Gastrocnemius medialis (tissue), 4 donors: Measurements from ENCODE around the gene WDR82.

ENCODE experiments used
- POLR2A ChIP-seq, 2 donors: fragments of 450-650 bp; IDR thresholded peaks; one replicate each; pipeline ENCODE4 v1.6.1; 2017; ENCODE audit warnings: antibody characterized with exemption in 2 of 2, mild to moderate bottlenecking in 2 of 2, moderate library complexity in 2 of 2
- TF ChIP-seq, protein P1 (sequence below), 5 experiments: fragments of 450-650 bp in 3 of 5; fragments of 200-600 bp in 2 of 5; sonication (generic) in 2 of 5; IDR thresholded peaks in 4 of 5; conservative IDR thresholded peaks in 1 of 5; 1 replicate in 4 of 5; 2 replicates in 1 of 5; pipeline ENCODE4 v1.5.1; 2016 to 2019; ENCODE audit warnings: antibody characterized with exemption in 5 of 5, mild to moderate bottlenecking in 3 of 5, moderate library complexity in 3 of 5

DNA sequence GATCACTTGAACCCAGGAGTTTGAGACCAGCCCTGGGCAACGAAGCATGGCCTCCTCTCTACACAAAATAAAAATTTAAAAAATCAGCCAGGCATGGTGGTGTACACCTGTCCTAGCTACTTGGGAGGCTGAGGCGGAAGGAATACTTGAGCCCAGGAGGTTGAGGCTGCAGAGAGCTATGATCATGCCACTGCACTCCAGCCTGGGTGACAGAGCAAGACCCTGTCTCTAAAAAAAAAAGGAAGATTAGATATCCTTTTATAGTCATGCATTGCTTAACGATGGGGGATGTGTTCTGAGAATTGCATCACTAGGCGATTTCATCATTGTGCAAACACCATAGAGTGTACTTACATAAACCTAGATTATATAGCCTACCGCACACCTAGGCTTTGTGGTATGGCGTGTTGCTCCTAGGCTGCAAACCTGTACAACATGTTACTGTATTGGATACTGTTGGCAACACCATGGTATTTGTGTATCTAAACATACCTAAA lies 67.9 kb downstream of the WDR82 start:
- TF ChIP-seq, protein P1, sequence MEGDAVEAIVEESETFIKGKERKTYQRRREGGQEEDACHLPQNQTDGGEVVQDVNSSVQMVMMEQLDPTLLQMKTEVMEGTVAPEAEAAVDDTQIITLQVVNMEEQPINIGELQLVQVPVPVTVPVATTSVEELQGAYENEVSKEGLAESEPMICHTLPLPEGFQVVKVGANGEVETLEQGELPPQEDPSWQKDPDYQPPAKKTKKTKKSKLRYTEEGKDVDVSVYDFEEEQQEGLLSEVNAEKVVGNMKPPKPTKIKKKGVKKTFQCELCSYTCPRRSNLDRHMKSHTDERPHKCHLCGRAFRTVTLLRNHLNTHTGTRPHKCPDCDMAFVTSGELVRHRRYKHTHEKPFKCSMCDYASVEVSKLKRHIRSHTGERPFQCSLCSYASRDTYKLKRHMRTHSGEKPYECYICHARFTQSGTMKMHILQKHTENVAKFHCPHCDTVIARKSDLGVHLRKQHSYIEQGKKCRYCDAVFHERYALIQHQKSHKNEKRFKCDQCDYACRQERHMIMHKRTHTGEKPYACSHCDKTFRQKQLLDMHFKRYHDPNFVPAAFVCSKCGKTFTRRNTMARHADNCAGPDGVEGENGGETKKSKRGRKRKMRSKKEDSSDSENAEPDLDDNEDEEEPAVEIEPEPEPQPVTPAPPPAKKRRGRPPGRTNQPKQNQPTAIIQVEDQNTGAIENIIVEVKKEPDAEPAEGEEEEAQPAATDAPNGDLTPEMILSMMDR (IDR thresholded peaks at IDR 0.05 in 4 of 5, conservative IDR thresholded peaks at IDR 0.05 in 1 of 5), result no peak
- TF ChIP-seq POLR2A (IDR thresholded peaks at IDR 0.05), result no peak
